Activated CD4-positive, CD25-positive, alpha-beta regulatory T cell treated with anti-CD3 and anti-CD28 coated beads, Interleukin-2, amount 50 U/mL, for 16 hours (primary cell): ENCODE data around the gene LUC7L.
"Not testable (repeated sequence)": the region's sequence is repeated elsewhere in the genome, so short reads cannot be mapped to it uniquely, and the experiment has no call there.

Experiments used
- DNase-seq: peaks from one replicate; pipeline ENCODE4 v3.0.0-alpha.2; 2020; ENCODE audit warnings: low read depth, low spot score

LUC7L gene

GRCh38 chr16:165539-166374 lies 63.5 kb downstream of the LUC7L start, which contains the start of gene HBM:
Gene HBM (plus strand): TSS chr16:165978. CDS start chr16:165998, 20 bp downstream.
- DNase-seq, result no peak

DNA sequence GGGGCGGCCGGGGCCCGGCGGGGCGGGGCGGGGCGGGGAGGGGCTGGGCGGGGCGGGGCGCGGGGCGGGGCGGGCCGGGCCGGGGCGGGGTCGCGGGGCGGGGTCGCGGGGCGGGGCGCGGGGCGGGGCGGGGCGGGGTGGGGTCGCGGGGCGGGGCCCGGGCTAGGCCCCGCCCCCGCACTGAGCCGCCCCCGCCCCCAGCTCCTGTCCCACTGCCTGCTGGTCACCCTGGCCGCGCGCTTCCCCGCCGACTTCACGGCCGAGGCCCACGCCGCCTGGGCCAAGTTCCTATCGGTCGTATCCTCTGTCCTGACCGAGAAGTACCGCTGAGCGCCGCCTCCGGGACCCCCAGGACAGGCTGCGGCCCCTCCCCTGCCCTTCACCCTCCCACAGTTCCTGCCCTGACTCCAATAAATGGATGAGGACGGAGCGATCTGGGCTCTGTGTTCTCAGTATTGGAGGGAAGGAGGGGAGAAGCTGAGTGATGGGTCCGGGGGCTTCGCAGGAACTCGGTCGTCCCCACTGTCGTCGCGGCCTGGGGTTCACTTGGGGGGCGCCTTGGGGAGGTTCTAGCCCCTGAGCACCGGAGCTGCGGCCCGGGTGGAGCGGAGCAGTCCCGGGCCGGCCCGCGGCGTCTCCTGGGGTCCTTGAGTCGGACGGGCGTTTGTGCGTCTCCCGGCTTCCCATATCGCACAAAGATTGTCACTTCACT lies 64.3 kb downstream of the LUC7L start:
- no peak for DNase-seq

DNA sequence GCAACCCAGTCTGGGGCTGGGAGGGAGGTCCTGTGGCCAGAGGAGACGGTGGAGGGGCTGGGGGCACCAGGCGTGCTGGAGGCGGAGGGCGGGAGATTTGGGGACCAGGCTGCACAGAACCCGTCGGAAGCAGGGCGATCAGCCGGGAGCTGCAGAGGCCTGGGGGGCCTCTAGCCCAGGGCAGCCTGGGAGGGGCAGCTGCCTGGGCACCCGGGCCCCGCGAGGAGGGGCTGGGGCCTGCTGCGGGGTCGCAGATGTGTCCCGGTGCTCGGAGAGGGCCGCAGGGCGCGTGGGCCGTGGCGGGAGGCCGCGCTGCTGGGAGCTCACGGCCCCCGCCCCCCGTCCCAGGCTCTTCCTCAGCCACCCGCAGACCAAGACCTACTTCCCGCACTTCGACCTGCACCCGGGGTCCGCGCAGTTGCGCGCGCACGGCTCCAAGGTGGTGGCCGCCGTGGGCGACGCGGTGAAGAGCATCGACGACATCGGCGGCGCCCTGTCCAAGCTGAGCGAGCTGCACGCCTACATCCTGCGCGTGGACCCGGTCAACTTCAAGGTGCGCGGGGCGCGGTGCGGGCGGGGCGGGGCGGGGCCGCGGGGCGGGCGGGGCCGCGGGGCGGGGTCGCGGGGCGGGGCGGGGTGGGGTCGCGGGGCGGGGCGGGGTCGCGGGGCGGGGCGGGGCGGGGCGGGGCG lies 65.0 kb downstream of the LUC7L start:
- DNase-seq, result not testable (repeated sequence)

GRCh38 chr16:163696-164095 lies 65.6 kb downstream of the LUC7L start:
- not testable (repeated sequence) for DNase-seq

DNA sequence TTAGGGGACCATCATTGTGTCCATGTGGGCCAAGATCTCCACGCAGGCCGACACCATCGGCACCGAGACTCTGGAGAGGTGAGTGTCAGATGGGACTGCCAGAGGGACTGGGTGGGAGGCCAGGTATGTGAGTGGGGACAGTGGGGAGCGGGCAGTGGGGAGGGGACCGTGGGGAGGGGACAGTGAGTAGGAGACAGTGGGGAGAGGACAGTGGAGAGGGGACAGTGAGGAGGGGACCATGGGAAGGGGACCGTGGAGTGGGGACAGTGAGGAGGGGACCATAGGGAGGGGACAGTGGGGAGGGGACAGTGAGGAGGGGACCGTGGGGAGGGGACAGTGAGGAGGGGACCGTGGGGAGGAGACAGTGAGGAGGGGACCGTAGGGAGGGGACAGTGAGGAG lies 66.1 kb downstream of the LUC7L start:
- DNase-seq, result not testable (repeated sequence)

GRCh38 chr16:162271-162991 lies 66.8 kb downstream of the LUC7L start:
- DNase-seq, result no peak

- no peak for DNase-seq
Observed at GRCh38 chr16:160691-161190, 68.5 kb downstream of the LUC7L start.

DNA sequence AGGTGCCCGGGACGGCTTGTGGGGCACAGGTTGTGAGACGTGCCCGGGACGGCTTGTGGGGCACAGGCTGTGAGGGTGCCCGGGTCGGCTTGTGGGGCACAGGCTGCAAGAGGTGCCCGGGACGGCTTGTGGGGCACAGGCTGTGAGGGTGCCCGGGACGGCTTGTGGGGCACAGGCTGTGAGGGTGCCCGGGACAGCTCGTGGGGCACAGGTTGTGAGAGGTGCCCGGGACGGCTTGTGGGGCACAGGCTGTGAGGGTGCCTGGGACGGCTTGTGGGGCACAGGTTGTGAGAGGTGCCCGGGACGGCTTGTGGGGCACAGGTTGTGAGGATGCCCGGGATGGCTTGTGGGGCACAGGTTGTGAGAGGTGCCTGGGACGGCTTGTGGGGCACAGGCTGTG lies 69.0 kb downstream of the LUC7L start:
- DNase-seq, result not testable (repeated sequence)

- DNase-seq, result no peak
Observed at GRCh38 chr16:159136-159849, 70.0 kb downstream of the LUC7L start.

- DNase-seq, result no peak
Observed at GRCh38 chr16:155031-155398, 74.2 kb downstream of the LUC7L start.

- DNase-seq, result no peak
Observed at GRCh38 chr16:154217-155030, 74.8 kb downstream of the LUC7L start.

- DNase-seq, result not testable (repeated sequence)
Observed at GRCh38 chr16:153550-154216, 75.6 kb downstream of the LUC7L start.

- not testable (repeated sequence) for DNase-seq
Observed at GRCh38 chr16:153129-153521, 76.1 kb downstream of the LUC7L start.

DNA sequence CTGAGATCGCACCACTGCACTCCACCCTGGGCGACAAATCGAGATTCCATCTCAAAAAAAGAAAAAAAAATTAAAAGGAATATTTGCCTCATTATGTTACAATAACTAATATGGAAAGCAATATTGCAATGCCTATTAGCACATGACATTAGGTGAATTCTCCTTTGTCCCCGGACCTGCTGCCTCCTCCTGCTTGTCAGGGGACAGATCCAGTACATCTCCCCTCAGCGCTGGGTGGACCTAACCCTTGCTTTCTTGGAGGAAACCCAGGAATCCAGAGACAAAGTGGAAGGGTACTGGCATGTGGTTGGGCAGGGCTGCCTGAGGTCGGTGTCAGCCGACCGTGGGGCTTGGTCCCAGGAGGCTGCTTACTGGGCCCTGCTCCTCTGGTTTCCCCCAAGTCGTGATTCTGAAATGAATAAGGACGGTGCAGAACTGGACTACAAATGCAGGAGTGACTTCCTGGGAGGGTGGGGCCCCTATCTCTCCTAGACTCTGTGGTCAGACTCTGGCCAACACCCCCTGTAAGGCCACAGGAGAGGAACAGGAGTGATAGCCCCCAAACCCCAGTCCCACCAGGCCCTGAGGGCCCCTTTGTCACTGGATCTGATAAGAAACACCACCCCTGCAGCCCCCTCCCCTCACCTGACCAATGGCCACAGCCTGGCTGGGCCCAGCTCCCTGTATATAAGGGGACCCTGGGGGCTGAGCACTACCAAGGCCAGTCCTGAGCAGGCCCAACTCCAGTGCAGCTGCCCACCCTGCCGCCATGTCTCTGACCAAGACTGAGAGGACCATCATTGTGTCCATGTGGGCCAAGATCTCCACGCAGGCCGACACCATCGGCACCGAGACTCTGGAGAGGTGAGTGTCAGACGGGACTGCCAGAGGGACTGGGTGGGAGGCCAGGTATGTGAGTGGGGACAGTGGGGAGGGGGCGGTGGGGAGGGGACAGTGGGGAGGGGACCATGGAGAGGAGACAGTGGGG lies 76.8 kb downstream of the LUC7L start, which contains the start of gene HBZ:
Gene HBZ, plus strand, starts transcription at position 504 of the 988 bp plus-strand sequence. Its CDS starts 266 bp downstream, at position 770.
- DNase-seq, result no peak

GRCh38 chr16:149024-149660 lies 80.1 kb downstream of the LUC7L start:
- no peak for DNase-seq

GRCh38 chr16:146646-147045 lies 82.6 kb downstream of the LUC7L start:
- no peak for DNase-seq

DNA sequence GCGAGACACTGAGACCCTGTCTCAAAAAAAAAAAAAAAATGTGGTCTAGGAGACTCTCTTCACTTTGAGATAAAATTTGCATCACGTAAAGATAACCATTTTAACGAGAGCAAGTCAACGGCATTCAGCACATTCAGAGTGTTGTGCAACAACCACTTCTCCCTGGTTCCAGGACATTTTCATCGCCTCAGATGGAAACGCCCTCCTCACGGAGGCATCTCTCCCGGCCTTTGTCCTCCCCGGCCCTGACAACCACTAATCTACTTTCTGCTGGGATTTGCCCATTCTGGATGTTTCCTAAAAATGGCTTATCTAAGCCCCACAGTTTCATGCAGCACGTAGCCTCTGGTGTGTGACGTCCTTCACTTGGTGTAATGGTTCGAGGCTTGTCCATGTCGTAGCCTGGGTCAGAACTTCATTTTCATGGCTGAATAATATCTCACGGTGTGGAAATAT lies 84.4 kb downstream of the LUC7L start:
- no peak for DNase-seq
